ENCODE data around the gene FGA. TPM values are rescaled to one million over a fixed set of nuclear protein-coding genes. Genes with fewer than 3 reads are reported as not detected.

FGA gene
- total RNA-seq, 4 donors from 2014 or later = not detected

DNA sequence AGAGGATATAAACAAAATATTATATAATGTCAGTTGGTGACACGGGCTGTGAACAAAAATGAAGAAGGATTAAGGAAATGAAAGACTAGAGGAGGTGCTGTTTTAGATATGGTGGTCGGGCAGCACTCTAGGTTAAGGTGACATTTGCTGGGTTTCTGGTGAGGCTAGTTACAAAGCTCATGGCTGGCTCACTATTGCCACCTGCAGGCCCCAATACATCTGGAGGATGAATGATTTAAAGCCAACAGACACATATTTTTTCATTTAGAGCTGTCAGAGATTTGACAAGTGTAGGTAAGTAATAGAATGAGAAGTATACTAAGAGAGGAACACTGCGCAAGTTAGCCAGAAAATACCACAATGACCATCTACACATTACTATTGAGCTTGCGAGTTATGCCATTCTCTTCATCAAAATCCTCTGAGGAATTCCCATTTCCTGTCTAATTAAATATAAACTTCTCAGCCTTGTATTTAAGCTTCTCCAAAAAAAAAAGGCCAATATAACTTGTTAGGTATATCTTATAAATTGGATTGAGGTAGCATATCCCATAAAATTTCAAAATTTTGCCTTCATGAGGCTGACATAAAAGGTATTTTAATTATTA, 28.3 kb upstream of the FGA start:
- TF ChIP-seq CTCF (IDR thresholded peaks at IDR 0.05) (peak; percentile 27 to 74 (median 60)), POLR2A (IDR thresholded peaks at IDR 0.05) (no peak)
- DNase-seq = peak; percentile 72 to 73
- no peaks in the 10 kb centered on the region for H3K36me3 ChIP-seq
- WGBS, 2 donors = 41 to 44% methylated on average over 4 of the region's 4 CpGs
- no peaks in the 10 kb centered on the region for H3K4me1 ChIP-seq
- intact Hi-C loops (cut with DNase I) = loop anchor here (10.0 kb wide), 1 partner anchor 294 kb away; no protein-coding TSS in a partner anchor
- no peak overlapping the region for H3K27ac ChIP-seq
- no peak overlapping the region for H3K4me3 ChIP-seq (replicated peaks in 1 of 3)
- no peaks in the 10 kb centered on the region for H3K27me3 ChIP-seq
- H3K9me3 ChIP-seq = no peaks in the 10 kb centered on the region

DNA sequence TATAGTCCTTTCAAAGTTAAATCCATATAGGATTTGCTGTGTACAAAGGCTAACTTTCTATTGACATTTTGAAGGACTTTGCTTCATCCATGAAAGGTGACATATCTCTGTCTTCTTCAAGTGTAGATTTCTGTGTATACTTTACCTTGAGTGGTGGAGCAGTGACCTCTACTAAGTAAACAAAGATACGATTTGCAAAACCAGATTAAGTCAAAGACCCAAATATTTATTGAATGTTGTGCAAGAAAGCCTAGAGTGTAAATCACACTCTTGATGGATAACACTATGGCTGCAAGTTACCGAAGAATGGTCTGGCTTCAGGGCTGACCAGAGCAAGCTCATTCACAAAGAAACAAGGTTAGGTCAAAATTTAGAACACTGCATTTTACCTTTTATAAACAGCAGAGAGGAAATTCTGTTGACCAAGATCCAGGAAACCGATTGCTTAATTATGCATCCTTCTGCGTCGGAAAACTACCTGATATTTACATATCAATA, 27.3 kb upstream of the FGA start:
- no peak overlapping the region for H3K4me3 ChIP-seq (replicated peaks in 1 of 3)
- no peaks in the 10 kb centered on the region for H3K36me3 ChIP-seq
- TF ChIP-seq POLR2A (IDR thresholded peaks at IDR 0.05) = no peak
- TF ChIP-seq CTCF (IDR thresholded peaks at IDR 0.05) = no peak
- DNase-seq = no peak
- no peaks in the 10 kb centered on the region for H3K27me3 ChIP-seq
- H3K4me1 ChIP-seq = no peaks in the 10 kb centered on the region
- intact Hi-C loops (cut with DNase I) = loop anchor here (10.0 kb wide), 1 partner anchor 293 kb away; no protein-coding TSS in a partner anchor
- H3K27ac ChIP-seq = no peak overlapping the region
- no peaks in the 10 kb centered on the region for H3K9me3 ChIP-seq
- 73 to 82% methylated on average over 5 of the region's 5 CpGs for WGBS, 2 donors

GRCh38 chr4:154616731-154617130, 26.2 kb upstream of the FGA start:
- Histone ChIP-seq H3K36me3 (no peaks in the 10 kb centered on the region), H3K27ac (no peak overlapping the region), H3K4me3 (replicated peaks in 1 of 3) (no peak overlapping the region), H3K9me3 (no peaks in the 10 kb centered on the region), H3K4me1 (no peaks in the 10 kb centered on the region), H3K27me3 (no peaks in the 10 kb centered on the region)
- DNase-seq = no peak
- TF ChIP-seq CTCF (IDR thresholded peaks at IDR 0.05) (no peak), POLR2A (IDR thresholded peaks at IDR 0.05) (no peak)
- intact Hi-C loops (cut with DNase I) = loop anchor here (10.0 kb wide), 1 partner anchor 292 kb away; no protein-coding TSS in a partner anchor
- WGBS, 2 donors = 45 to 56% methylated on average over 2 of the region's 2 CpGs

- Histone ChIP-seq H3K4me1 (no peaks in the 10 kb centered on the region), H3K36me3 (no peaks in the 10 kb centered on the region), H3K27ac (no peak overlapping the region), H3K27me3 (no peaks in the 10 kb centered on the region), H3K4me3 (replicated peaks in 1 of 3) (no peak overlapping the region), H3K9me3 (no peaks in the 10 kb centered on the region)
- WGBS, 2 donors = 63 to 68% methylated on average over 4 of the region's 4 CpGs
- no peak for TF ChIP-seq POLR2A (IDR thresholded peaks at IDR 0.05)
- DNase-seq = no peak
- intact Hi-C loops (cut with DNase I) = loop anchor here (10.0 kb wide), 1 partner anchor 291 kb away; no protein-coding TSS in a partner anchor
Observed at GRCh38 chr4:154616287-154616686, 25.7 kb upstream of the FGA start.

DNA sequence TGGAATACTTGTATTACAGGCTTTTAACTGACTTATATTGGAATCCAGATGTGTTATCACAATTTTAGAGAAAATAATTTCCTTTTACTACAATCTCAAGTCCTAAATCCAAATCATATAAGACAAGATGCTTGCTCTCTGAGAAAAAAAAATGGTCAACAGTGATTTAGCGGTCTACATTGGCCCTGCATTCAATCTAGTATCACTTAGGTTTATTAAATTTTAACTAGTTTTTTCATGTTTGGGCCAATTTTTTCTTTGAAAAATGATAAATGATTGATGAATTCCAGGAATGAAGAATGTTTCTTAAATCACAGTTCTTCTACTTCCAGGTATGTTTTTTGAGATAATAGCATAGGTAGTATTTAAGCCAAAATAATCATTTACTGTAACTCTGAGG, 24.7 kb upstream of the FGA start:
- 90 to 93% methylated on average over 1 of the region's 1 CpG for WGBS, 2 donors
- intact Hi-C loops (cut with DNase I) = loop anchor here (10.0 kb wide), 1 partner anchor 290 kb away; no protein-coding TSS in a partner anchor
- no peak for DNase-seq
- Histone ChIP-seq H3K36me3 (no peaks in the 10 kb centered on the region), H3K27me3 (no peaks in the 10 kb centered on the region), H3K9me3 (no peaks in the 10 kb centered on the region), H3K27ac (no peak overlapping the region), H3K4me3 (replicated peaks in 1 of 3) (no peak overlapping the region), H3K4me1 (no peaks in the 10 kb centered on the region)
- no peak for TF ChIP-seq CTCF (IDR thresholded peaks at IDR 0.05)

Measured in thyroid gland (tissue), 4 donors.